HepG2 (cell line): ENCODE results near the gene XRCC1. TPM values are rescaled to one million over a fixed set of nuclear protein-coding genes. Genes with fewer than 3 reads are reported as not detected.
A peak's percentile ranks its signal among the peaks of the same experiment; 100 is the strongest.

ENCODE experiments used
- CENPT ChIP-seq: sonication (generic); formaldehyde crosslinking; IDR thresholded peaks from 2 replicates; pipeline ENCODE4 v1.8.0; 2022; ENCODE audit warnings: low read depth, mild to moderate bottlenecking, moderate library complexity, missing genetic modification reagents
- EZH2 ChIP-seq: conservative IDR thresholded peaks from 2 replicates; pipeline ENCODE4 v1.6.1; 2012; ENCODE audit warnings: mild to moderate bottlenecking, low read depth, low read length, moderate library complexity
- GTF3A ChIP-seq: sonication (generic); formaldehyde crosslinking; conservative IDR thresholded peaks from 2 replicates; pipeline ENCODE4 v1.4.0; 2020; ENCODE audit warnings: mild to moderate bottlenecking, missing genetic modification reagents
- KDM2A ChIP-seq: sonication (generic); formaldehyde crosslinking; IDR thresholded peaks from 2 replicates; pipeline ENCODE4 v1.4.0; 2020; ENCODE audit warnings: low read depth, missing genetic modification reagents, borderline replicate concordance
- MIER2 ChIP-seq: IDR thresholded peaks from 2 replicates; pipeline ENCODE4 v1.6.1; 2016; ENCODE audit warnings: missing biosample characterization, missing genetic modification reagents
- PAF1 ChIP-seq: IDR thresholded peaks from 2 replicates; pipeline ENCODE4 v1.6.1; 2016; ENCODE audit warnings: missing genetic modification reagents, missing compliant biosample characterization
- SOX13 ChIP-seq, 3 experiments: fragments of 450-650 bp in 1 of 3; sonication (generic) in 1 of 3; formaldehyde crosslinking in 1 of 3; IDR thresholded peaks in 2 of 3; conservative IDR thresholded peaks in 1 of 3; 2 replicates each; pipeline versions ENCODE4 v1.5.0 to v1.6.1; 2016 to 2020; ENCODE audit warnings: antibody characterized with exemption in 1 of 3, mild to moderate bottlenecking in 1 of 3, missing compliant biosample characterization in 1 of 3, missing genetic modification reagents in 1 of 3, moderate library complexity in 1 of 3
- SOX6 ChIP-seq, 2 experiments: fragments of 450-650 bp in 1 of 2; sonication (generic) in 1 of 2; formaldehyde crosslinking in 1 of 2; IDR thresholded peaks; 2 replicates each; pipeline versions ENCODE4 v1.4.0 to v1.6.1; 2017 to 2020; ENCODE audit warnings: antibody characterized with exemption in 1 of 2, mild to moderate bottlenecking in 1 of 2, missing genetic modification reagents in 1 of 2
- SP1 ChIP-seq, 2 experiments: fragments of 450-650 bp in 1 of 2; sonication (generic) in 1 of 2; formaldehyde crosslinking in 1 of 2; IDR thresholded peaks; 2 replicates each; pipeline versions ENCODE4 v1.4.0 to v1.6.1; 2016 to 2020; ENCODE audit warnings: missing genetic modification reagents in 1 of 2
- SRF ChIP-seq: IDR thresholded peaks from 2 replicates; pipeline ENCODE4 v1.6.1; 2011; ENCODE audit warnings: mild to moderate bottlenecking, low read depth, low read length, moderate library complexity
- ZBTB1 ChIP-seq: sonication (generic); formaldehyde crosslinking; IDR thresholded peaks from 2 replicates; pipeline ENCODE4 v1.4.0; 2020; ENCODE audit warnings: missing genetic modification reagents, borderline replicate concordance
- ZBTB7A ChIP-seq: sonication (generic); formaldehyde crosslinking; IDR thresholded peaks from 2 replicates; pipeline ENCODE4 v1.8.0; 2022; ENCODE audit warnings: mild to moderate bottlenecking, missing genetic modification reagents
- ZNF101 ChIP-seq: sonication (generic); formaldehyde crosslinking; IDR thresholded peaks from 2 replicates; pipeline ENCODE4 v1.4.0; 2020; ENCODE audit warnings: mild to moderate bottlenecking, low read depth, missing genetic modification reagents, borderline replicate concordance
- ZNF143 ChIP-seq: sonication (generic); formaldehyde crosslinking; IDR thresholded peaks from 2 replicates; pipeline ENCODE4 v1.4.0; 2020; ENCODE audit warnings: missing genetic modification reagents
- ZNF225 ChIP-seq: sonication (generic); formaldehyde crosslinking; IDR thresholded peaks from 2 replicates; pipeline ENCODE4 v1.4.0; 2020; ENCODE audit warnings: mild to moderate bottlenecking, missing genetic modification reagents
- ZNF251 ChIP-seq: sonication (generic); formaldehyde crosslinking; IDR thresholded peaks from 2 replicates; pipeline ENCODE4 v1.9.0; 2021; ENCODE audit warnings: mild to moderate bottlenecking, missing genetic modification reagents
- ZNF292 ChIP-seq: sonication (generic); formaldehyde crosslinking; IDR thresholded peaks from 2 replicates; pipeline ENCODE4 v1.8.1; 2022; ENCODE audit warnings: mild to moderate bottlenecking, low read depth, missing genetic modification reagents, borderline replicate concordance
- ZNF451 ChIP-seq: sonication (generic); formaldehyde crosslinking; IDR thresholded peaks from 2 replicates; pipeline ENCODE4 v1.5.0; 2020; ENCODE audit warnings: mild to moderate bottlenecking, missing genetic modification reagents
- ZNF572 ChIP-seq: sonication (generic); formaldehyde crosslinking; IDR thresholded peaks from 2 replicates; pipeline ENCODE4 v1.5.1; 2020; ENCODE audit warnings: mild to moderate bottlenecking, missing genetic modification reagents
- ZNF724P ChIP-seq: sonication (generic); formaldehyde crosslinking; IDR thresholded peaks from 2 replicates; pipeline ENCODE4 v1.8.0; 2022; ENCODE audit warnings: missing genetic modification reagents, borderline replicate concordance
- ZNF891 ChIP-seq: sonication (generic); formaldehyde crosslinking; IDR thresholded peaks from 2 replicates; pipeline ENCODE4 v1.5.0; 2020; ENCODE audit warnings: mild to moderate bottlenecking, missing genetic modification reagents
- ZSCAN21 ChIP-seq: sonication (generic); formaldehyde crosslinking; IDR thresholded peaks from 2 replicates; pipeline ENCODE4 v1.8.0; 2022; ENCODE audit warnings: mild to moderate bottlenecking, missing genetic modification reagents, moderate library complexity, borderline replicate concordance
- polyA plus RNA-seq, 8 experiments: library from polyadenylated mRNA; depleted of rRNA in 3 of 8; stranded (reverse) in 7 of 8; unstranded in 1 of 8; fragments of >200 nt; fragmentation: Illumina TruSeq in 4 of 8; extraction: Trizol in 4 of 8; gene quantifications; 2 replicates each; pipeline versions ENCODE4 v1.2.1 to v1.2.3, GENCODE V29; 2011 to 2016; ENCODE audit warnings: low read depth in 4 of 8, missing spikeins in 1 of 8, mixed read lengths in 1 of 8; ENCODE audit not compliant: insufficient read depth in 1 of 8
- total RNA-seq, 5 experiments: library from RNA; depleted of rRNA; stranded (reverse); fragments of >200 nt; fragmentation: Illumina TruSeq; extraction: Trizol; gene quantifications; 2 replicates each; pipeline ENCODE4 v1.2.3, GENCODE V29; 2016; ENCODE audit warnings: low read depth in 1 of 5
- TF ChIP-seq, protein P1 (sequence below): sonication (generic); formaldehyde crosslinking; IDR thresholded peaks from 2 replicates; pipeline ENCODE4 v1.4.0; 2020; ENCODE audit warnings: missing genetic modification reagents
- TF ChIP-seq, protein P2 (sequence below): sonication (generic); formaldehyde crosslinking; IDR thresholded peaks from 2 replicates; pipeline ENCODE4 v1.5.0; 2020; ENCODE audit warnings: mild to moderate bottlenecking, missing genetic modification reagents
- TF ChIP-seq, protein P3 (sequence below): sonication (generic); formaldehyde crosslinking; IDR thresholded peaks from 2 replicates; pipeline ENCODE4 v1.4.0; 2020; ENCODE audit warnings: mild to moderate bottlenecking, missing genetic modification reagents

XRCC1 gene
- total and polyA plus RNA-seq, 2 of the 13 experiments (the other 11 are each of a cell fraction or from before 2014, with no cell fraction given): 24.7 to 26.3 TPM

DNA sequence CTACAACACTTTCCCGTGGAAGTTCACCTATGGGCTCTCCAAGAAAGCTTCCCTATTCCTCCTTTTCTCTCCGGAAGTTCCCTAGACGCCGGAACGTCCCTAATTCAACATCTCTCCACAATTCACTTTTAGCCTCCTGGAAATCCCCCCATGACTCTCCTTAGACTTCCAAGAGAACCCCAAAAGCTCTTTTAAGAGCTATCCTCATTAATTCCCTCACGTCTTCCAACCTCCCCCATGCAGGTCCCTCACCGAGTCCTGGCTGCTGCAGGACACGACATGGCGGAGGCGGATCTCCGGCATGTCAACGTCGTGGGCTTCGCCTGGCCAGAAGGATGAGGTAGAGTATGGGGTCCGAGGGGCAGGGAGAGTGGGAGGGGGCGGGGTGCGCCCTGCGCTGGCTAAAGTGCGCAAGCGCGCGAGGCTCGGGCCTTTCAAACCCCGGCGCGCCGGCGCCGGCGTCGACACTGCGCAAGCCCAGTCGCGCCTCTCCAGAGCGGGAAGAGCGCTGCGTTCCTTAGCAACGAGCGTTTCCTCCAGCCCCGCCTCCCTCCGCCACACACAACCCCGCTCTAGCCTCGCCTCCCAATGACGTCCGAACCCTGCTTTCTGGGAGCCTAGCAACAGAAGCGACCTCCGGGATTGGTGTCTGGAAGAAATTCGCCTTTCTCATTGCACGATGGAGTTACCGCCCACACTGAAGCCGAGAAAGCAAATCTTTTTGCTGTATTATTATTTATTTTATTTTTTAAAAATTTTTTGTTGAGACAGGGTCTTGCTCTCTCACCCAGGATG, at the start of gene XRCC1, which contains the start of gene PINLYP (continued):
- TF ChIP-seq, protein P1, sequence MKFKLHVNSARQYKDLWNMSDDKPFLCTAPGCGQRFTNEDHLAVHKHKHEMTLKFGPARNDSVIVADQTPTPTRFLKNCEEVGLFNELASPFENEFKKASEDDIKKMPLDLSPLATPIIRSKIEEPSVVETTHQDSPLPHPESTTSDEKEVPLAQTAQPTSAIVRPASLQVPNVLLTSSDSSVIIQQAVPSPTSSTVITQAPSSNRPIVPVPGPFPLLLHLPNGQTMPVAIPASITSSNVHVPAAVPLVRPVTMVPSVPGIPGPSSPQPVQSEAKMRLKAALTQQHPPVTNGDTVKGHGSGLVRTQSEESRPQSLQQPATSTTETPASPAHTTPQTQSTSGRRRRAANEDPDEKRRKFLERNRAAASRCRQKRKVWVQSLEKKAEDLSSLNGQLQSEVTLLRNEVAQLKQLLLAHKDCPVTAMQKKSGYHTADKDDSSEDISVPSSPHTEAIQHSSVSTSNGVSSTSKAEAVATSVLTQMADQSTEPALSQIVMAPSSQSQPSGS (CRISPR knock-in tag): no peak
- no peak for TF ChIP-seq ZNF225 (CRISPR knock-in tag)
- no peak for TF ChIP-seq ZNF451 (CRISPR knock-in tag)
- TF ChIP-seq ZNF101 (CRISPR knock-in tag): no peak
- TF ChIP-seq ZNF572 (CRISPR knock-in tag): no peak
- TF ChIP-seq CENPT (CRISPR knock-in tag): no peak
- peak; percentile 40; the same call in 1 of the 2 replicates for TF ChIP-seq KDM2A
- TF ChIP-seq SOX6 (IDR thresholded peaks at IDR 0.05): no peak
- no peak for TF ChIP-seq SOX6 (CRISPR knock-in tag; IDR thresholded peaks at IDR 0.05)
- no peak for TF ChIP-seq ZNF143 (CRISPR knock-in tag)
- no peak for TF ChIP-seq ZNF251 (CRISPR knock-in tag)
- no peak for TF ChIP-seq EZH2
- TF ChIP-seq ZNF724P (CRISPR knock-in tag): no peak
- TF ChIP-seq PAF1: no peak
- TF ChIP-seq SP1 (IDR thresholded peaks at IDR 0.05): no peak
- TF ChIP-seq SP1 (CRISPR knock-in tag; IDR thresholded peaks at IDR 0.05): no peak
- TF ChIP-seq ZBTB7A (CRISPR knock-in tag): no peak
- no peak for TF ChIP-seq ZNF292 (CRISPR knock-in tag)
- no peak for TF ChIP-seq ZBTB1 (CRISPR knock-in tag)
- no peak for TF ChIP-seq SRF
- no peak for TF ChIP-seq GTF3A (CRISPR knock-in tag)
- TF ChIP-seq ZSCAN21 (CRISPR knock-in tag): no peak
- TF ChIP-seq, protein P2, sequence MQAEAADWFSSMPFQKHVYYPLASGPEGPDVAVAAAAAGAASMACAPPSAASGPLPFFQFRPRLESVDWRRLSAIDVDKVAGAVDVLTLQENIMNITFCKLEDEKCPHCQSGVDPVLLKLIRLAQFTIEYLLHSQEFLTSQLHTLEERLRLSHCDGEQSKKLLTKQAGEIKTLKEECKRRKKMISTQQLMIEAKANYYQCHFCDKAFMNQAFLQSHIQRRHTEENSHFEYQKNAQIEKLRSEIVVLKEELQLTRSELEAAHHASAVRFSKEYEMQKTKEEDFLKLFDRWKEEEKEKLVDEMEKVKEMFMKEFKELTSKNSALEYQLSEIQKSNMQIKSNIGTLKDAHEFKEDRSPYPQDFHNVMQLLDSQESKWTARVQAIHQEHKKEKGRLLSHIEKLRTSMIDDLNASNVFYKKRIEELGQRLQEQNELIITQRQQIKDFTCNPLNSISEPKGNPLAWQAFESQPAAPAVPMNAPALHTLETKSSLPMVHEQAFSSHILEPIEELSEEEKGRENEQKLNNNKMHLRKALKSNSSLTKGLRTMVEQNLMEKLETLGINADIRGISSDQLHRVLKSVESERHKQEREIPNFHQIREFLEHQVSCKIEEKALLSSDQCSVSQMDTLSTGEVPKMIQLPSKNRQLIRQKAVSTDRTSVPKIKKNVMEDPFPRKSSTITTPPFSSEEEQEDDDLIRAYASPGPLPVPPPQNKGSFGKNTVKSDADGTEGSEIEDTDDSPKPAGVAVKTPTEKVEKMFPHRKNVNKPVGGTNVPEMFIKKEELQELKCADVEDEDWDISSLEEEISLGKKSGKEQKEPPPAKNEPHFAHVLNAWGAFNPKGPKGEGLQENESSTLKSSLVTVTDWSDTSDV (CRISPR knock-in tag): no peak
- TF ChIP-seq, protein P3, sequence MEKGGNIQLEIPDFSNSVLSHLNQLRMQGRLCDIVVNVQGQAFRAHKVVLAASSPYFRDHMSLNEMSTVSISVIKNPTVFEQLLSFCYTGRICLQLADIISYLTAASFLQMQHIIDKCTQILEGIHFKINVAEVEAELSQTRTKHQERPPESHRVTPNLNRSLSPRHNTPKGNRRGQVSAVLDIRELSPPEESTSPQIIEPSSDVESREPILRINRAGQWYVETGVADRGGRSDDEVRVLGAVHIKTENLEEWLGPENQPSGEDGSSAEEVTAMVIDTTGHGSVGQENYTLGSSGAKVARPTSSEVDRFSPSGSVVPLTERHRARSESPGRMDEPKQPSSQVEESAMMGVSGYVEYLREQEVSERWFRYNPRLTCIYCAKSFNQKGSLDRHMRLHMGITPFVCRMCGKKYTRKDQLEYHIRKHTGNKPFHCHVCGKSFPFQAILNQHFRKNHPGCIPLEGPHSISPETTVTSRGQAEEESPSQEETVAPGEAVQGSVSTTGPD (CRISPR knock-in tag): no peak
- no peak for TF ChIP-seq SOX13 (IDR thresholded peaks at IDR 0.05)
- no peak for TF ChIP-seq SOX13 (CRISPR knock-in tag; conservative IDR thresholded peaks at IDR 0.05 in 1 of 2, IDR thresholded peaks at IDR 0.05 in 1 of 2)
- TF ChIP-seq MIER2 (CRISPR knock-in tag): no peak
- TF ChIP-seq ZNF891 (CRISPR knock-in tag): no peak
